ENCODE measurements around the gene HIBCH.
"Not testable (repeated sequence)": the region's sequence is repeated elsewhere in the genome, so short reads cannot be mapped to it uniquely, and the experiment has no call there.

Gene HIBCH

DNA sequence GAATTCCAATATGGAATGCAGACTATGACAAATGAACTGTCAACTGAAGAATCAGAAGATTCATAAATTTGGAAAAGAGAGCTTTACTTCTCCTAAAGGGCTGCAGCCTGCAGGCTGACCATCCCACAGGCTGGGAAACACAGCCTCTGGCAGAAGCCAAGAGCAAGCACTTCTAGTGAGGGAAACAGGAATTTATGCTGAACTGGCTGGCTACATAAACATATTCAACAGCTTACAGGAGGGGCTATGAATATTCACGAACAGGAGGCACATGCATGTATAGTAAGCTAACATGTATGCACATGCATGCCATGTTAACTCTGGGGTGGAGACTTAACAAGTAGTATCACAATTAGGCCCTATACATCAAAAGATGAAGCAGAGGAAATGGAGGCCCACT lies 17.6 kb downstream of the HIBCH start:
- DNase-seq = no peak

DNA sequence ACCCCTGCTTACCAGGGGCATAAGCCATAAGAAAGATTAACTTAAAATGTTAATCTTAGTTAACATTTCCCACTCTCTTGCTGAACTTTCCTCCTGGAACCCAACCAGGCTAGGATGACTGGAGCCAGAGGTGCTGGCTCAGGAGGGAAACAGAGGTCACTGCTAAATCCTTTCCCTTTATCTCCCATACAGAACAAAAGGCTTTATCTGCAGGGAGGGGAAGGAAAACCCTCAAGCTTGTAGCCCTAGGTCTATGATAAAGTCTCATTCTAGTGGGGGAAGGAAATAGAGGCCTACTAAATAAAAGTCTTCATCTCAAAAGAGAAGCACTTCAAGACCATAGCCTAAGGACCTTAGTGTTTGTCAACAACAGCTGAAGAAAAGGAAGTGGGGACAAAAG lies 18.6 kb downstream of the HIBCH start:
- no peak for DNase-seq

GRCh38 chr2:190297880-190298279 lies 21.7 kb downstream of the HIBCH start:
- DNase-seq = not testable (repeated sequence)

GRCh38 chr2:190283783-190284182 lies 35.8 kb downstream of the HIBCH start:
- DNase-seq = no peak

DNA sequence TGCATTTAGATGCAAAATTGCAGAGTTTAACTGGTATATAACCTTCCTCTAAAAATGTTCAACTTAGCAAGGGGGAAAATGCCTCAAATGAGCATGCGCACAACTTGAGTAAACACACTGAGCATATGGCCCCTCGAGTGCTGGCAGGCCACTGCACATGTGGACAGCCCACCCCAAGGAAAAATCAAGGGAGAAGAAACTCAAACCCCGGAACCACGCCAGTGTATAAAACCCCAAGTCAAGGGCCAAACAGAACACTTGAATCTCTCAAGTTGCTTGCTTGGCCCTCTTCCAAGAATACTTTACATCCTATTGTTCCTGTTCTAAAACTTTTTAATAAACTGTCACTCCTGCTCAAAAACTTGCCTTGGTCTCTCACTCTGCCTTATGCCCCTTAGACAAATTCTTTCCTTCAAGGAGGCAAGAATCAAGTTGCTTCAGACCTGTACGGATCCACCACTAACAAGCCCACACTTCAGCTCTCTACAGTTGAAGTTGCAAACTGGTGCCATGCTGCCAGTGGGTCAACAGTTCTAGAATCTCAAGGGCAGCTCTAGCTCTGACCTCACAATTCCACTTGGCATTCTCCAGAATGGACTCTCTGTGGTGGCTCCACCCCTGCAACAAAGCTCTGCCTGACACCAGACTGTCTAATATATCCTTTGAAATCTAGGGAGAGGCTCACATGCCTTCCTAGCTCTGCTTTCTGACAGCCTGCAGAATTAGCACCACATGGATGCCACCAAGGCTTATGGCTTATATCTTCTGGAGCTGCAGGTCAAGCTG lies 38.9 kb downstream of the HIBCH start:
- DNase-seq = no peak

GRCh38 chr2:190279256-190280134 lies 40.1 kb downstream of the HIBCH start:
- DNase-seq = not testable (repeated sequence)

DNA sequence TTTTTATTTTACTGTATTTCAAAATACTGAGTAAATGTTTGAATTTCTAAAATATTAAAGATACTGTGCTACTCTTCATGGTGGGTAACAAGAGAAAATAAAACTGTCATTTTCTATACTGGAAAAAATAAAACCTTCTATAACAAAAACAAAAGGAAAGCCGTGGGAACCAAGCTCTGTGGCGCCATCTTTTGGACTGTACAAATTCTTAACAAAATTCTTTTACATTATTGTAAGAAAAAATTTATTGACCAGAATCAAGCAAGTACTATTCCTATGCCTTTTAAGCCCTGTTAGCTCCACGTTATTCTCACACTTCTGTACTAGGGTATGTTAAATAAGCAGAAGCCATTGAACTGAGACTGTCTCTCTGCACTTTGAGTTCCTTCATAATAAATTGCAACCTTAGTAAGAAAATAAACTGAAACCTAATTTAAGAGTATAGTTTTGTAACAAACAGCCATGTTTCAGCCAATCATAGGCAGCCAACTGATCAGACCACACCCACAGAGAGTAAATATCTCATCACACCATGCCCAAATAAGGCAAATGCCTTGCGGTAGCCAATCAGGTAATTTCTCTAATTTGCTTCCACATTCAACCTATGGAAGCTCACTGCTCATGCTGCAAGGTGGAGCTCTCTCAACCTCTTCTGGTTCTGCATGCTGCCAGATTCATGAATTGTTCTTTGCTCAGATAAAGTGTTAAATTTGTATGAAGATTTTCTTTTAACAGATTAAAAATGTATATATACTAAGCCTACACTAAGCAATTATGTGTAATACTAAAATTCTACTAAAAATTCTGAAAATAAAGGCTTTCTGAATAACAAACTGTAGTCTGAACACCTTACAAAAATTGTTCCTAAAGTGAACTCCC lies 42.2 kb downstream of the HIBCH start:
- no peak for DNase-seq

- no peak for DNase-seq
Observed at GRCh38 chr2:190272457-190272842, 47.2 kb downstream of the HIBCH start.

DNA sequence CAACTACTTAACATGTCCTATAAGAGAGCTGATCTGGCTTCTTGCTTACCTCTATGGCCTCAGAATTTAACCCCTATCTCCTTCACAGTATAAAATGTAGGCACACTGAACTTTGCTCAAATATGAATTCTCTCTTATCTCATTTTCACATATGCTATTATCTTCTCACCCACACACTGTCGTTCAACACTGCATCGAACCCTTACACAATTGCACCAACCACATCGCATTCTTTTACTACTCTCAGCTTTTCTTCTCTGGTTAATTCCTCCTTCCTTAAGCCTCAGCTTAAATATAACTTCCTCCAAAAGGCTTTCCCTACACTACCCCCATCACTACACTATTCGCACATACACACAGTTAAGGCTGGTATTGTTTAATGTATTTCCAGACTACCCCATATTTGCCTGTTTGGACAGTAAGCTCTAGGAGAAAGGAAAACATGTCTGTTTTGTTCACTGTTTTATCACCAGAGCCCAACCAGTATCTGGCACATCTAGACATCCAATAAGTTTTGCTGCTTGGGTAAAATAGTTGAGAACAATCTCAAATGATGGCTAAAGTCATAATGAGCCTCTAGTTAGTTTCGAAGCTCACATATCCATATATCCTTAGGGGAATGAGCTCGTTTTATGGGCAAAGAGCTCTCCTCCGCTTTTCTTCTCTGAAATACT lies 47.7 kb downstream of the HIBCH start:
- DNase-seq = no peak

GRCh38 chr2:190270298-190270697 lies 49.3 kb downstream of the HIBCH start:
- DNase-seq = no peak

DNA sequence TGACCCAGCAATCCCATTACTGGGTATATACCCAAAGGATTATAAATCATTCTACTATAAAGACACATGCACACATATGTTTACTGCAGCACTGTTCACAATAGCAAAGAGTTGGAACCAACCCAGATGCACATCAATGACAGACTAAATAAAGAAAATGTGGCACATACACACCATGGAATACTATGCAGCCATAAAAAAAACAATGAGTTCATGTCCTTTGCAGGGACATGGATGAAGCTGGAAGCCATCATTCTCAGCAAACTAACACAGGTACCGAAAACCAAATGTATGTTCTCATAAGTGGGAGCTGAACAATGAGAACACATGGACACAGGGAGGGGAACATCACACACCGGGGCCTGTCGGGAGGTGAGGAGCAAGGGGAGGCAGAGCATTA lies 49.9 kb downstream of the HIBCH start:
- not testable (repeated sequence) for DNase-seq

DNA sequence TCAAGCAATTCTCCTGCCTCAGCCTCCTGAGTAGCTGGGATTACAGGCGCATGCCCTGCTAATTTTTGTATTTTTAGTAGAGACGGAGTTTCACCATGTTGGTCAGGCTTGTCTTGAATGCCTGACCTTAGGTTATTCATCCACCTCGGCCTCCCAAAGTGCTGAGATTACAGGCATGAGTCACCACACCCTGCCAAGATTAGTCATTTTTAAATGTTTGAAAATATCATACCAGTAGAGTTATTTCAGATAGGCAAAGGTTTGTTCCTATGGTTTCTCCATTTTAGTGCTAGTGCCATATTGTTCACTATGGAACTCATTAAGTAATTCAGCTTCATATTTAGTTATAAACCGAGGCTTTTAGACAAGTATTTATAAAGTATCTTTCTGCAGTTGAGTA lies 52.3 kb downstream of the HIBCH start:
- no peak for DNase-seq

DNA sequence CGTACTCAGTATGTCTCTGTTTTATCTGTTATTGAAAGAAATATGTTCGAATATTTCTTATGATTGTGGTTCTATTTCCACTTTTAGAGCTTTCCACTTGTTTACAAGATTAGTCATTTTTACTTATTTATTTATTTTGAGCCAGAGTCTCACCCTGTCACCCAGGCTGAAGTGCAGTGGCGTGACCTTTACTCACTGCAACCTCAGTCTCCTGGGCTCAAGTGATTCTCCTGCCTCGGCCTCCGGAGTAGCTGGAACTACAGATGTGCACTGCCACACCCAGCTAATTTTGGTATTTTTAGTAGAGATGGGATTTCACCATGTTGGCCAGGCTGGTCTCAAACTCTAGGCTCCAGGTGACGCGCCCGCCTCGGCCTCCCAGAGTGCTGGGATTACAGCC lies 53.3 kb downstream of the HIBCH start:
- DNase-seq = no peak

DNA sequence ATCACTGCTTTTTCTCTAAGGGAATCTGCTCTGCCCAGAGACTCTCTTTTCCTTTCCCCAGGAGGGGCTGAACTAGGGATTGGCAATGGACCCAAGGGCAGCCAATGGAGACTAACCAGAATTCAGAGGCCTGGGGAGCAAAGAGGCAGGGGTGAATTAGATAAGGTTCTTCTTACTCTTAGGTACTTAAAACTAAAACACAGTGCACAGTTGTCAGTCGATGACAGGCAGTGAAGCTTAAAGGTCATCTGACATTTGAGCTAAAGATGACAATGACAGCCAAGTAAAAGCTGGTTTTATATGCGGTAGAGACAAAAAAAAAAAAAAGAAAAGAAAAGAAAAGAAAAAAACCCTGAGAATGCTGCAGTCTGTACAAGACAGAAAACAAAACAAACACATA lies 57.8 kb downstream of the HIBCH start:
- no peak for DNase-seq

DNA sequence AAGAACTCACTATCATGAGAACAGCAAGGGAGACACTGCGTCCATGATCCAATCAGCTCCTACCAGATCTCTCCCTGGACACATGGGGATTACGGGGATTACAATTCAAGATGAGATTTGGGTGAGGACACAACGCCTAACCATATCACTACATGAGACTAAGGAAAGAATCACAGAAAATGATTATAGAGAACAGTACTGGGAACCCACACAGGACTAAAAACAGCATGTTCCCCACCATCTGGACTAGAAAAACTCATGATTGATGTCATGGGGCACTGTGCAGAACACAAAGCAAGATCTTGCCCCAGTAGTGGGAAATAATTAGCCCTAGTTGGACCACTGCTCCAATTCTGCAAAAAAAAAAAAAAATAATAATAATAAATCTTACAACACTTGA lies 63.5 kb downstream of the HIBCH start:
- DNase-seq = no peak

- no peak for DNase-seq
Observed at GRCh38 chr2:190255676-190256075, 64.0 kb downstream of the HIBCH start.

GRCh38 chr2:190254063-190254850 lies 65.4 kb downstream of the HIBCH start:
- no peak for DNase-seq

GRCh38 chr2:190250421-190250820 lies 69.2 kb downstream of the HIBCH start:
- DNase-seq = no peak

- no peak for DNase-seq
Observed at GRCh38 chr2:190235551-190236075, 84.0 kb downstream of the HIBCH start.

DNA sequence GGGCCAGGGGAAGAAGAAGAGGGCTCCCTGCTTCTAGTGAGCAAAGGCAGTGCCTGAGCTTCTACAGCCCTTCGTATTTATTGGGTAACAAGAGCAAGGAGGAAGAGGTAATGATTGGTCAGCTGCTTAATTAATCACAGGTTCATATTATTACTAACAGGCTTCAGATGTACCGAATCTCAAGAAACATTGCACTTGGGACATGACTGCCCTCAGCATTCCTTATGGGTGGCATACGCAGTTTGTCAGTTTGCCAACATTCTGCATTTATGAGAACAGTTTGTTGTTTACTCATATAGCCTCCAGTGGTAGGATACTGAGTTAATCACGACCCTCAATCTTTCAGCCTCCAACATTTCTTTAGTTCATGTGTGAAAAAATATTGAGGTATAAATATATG lies 84.5 kb downstream of the HIBCH start:
- no peak for DNase-seq

DNA sequence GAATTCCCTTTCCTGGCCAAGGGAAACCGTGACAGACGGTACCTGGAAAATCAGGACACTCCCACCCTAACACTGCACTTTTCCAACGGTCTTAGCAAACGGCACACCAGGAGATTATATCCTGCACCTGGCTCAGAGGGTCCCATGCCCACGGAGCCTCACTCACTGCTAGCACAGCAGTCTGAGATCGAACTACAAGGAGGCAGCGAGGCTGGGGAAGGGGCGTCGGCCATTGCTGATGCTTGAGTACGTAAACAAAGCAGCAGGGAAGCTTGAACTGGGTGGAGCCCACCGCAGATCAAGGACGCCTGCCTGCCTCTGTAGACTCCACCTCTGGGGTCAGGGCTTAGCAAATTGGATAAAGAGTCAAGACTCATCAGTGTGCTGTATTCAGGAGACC lies 95.6 kb downstream of the HIBCH start:
- not testable (repeated sequence) for DNase-seq
